Inflammatory macrophage treated with lipopolysaccharide for 1 hour (primary cell): ENCODE results near the gene CLEC2L.
"Not testable (repeated sequence)": the region's sequence is repeated elsewhere in the genome, so short reads cannot be mapped to it uniquely, and the experiment has no call there.

ENCODE experiments used
- DNase-seq, 2 donors: peaks; one replicate each; pipeline ENCODE4 v3.0.0-alpha.2; 2020 to 2022

The CLEC2L gene

DNA sequence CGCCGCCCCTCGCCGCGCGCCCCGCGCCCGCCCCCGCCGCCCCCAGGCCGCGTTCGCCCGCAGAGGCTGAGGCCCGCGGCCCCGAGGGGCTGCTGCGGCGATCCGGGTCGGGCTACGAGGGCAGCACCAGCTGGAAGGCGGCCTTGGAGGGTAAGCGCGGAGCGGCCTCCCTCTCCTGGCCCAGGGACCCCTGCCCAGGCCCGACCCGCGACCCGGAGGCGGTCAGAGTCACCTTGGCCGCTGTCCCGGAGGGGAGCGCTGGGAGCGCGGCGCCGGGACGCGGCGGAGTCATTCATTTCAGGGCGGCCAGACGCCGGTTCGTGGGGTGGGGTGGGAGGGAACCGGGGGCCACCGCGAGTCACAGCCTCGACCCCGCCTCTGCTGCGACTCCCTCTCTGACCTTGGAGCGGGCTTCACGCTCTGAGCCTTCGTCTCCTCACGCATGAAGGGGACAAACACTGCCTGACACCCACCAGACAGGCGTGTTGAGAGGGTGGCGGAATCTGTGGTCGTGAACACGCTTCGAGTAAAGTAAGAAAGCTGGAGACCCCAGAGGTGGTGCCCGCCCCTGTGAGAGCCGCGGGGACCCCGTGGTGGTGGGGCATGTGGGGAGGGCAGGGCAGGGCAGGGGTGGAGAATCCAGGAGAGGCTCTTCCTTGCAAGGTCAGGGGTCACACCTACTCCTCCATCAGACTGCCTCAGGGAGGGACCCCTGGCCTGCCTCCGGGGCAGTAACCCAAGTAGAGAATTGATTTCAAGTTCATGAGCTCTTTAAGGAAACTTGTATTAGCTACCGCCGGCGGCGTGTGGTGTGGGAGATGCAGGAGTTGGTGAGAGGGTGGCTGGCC, 707 bp downstream of the CLEC2L start:
- no peak for DNase-seq

GRCh38 chr7:139525239-139525638, 1.8 kb downstream of the CLEC2L start:
- DNase-seq, result no peak

DNA sequence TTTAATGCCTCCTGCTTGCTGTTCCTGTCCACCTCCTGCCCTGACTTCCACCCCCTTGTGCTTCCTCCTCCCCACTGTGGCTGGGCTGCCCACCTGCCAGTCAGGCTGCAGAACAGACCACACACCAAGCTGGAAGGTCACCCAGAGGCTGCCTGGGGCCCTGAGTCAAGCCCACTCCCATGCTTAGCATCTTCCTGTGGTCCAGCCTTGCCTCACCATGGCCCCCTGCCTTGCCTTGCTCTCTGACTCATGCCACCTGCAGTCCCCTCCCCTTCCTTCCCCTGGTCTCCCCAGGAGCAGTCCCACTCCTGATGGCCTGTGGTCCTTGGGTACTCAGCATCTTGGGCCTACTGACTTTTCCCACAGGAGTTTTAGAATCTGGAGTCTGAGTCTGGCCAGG, 2.3 kb downstream of the CLEC2L start:
- no peak for DNase-seq

GRCh38 chr7:139526578-139527544, 3.4 kb downstream of the CLEC2L start:
- DNase-seq, result no peak

- DNase-seq, result no peak
Observed at GRCh38 chr7:139531094-139531493, 7.6 kb downstream of the CLEC2L start.

DNA sequence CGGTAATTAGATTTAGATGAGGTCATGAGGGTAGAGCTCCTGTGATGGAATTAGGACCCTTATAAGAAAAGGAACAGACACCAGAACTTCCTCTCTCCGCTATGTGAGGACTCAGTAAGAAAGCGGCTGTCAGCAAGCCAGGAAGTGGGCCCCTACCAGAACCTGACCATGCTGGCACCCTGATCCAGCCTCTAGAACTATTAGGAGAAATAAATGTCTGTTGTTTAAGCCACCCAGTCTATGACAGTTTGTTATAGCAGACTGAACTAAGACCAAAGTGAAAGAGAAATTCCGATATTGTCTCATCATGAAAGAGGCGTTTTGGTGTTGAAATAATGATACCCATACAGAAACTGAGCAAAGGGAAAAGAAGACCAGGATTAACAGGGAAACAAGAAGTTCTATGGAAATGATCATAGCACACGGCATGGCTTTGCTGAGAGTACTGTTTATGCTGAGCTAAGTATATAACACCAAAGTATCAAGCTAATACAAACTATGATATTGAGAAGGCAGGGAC, 9.2 kb downstream of the CLEC2L start:
- DNase-seq, result peak; percentile 60 to 74

DNA sequence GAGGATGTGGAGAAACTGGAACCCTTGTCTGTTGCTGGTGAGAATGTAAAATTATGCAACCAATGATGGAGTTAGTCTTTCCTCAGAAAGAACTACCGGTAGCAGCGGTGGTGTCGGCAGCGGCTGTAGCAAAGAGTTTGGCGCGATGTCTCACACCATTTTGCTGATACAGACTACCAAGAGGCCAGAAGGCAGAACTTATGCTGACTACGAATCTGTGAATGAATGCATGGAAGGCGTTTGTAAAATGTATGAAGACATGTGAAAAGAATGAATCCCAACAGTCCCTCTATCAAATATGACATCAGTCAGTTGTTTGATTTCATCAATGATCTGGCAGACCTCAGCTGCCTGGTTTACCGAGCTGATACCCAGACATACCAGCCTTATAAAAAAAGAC, 10.6 kb downstream of the CLEC2L start:
- DNase-seq, result no peak

GRCh38 chr7:139534966-139535651, 11.6 kb downstream of the CLEC2L start:
- DNase-seq, result no peak

DNA sequence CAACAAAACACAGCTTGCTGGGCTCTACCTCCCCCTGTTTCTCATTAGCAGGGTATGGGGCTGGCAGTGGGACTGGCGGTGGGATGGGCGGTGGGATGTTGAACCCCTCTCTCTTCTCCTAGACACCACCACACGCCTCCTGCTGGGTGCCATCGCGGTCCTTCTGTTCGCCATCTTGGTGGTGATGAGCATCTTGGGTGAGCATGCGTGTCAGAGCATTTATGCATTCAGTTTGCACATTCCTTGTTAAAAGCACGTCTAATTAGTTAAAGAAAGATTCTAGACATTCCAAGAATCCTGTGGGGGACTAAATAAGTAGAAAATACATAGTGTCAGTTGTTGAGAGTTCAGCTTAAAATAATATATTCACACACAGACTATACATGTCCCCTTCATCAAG, 12.7 kb downstream of the CLEC2L start:
- DNase-seq, result no peak

DNA sequence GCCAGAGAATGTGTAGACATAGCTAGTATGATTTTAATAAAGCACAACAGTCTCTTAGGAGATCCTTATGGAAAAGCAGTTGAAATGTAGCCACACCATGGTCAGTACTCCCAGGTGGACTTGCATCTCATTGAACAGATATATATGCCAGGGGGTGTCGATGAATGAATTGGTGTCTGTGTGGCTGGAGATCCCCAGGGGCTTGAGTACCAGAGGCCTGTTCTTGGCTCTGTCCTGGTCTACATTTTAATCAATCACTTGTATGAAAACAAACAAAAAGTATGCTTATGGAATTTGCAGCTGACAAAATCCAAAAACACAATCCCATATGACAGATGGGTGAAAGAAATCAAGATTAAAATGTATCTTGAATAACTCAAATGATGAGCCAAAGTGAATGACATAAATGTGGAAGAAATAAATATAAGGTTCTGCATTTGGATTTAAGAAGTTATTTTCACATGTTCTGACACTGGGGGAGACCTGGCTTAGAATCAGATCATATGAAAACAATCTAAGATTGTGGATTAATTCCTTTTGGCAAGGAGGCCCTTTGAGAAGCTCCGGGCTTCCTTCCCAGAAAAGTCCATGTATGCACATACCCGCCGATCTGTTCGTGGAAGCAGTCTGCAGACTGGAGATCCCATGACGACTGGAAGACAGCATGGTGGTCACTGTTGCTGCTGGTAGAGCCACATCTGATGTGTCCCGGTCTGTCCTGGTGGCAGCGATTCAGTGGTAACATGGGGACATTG, 15.6 kb downstream of the CLEC2L start:
- no peak for DNase-seq

DNA sequence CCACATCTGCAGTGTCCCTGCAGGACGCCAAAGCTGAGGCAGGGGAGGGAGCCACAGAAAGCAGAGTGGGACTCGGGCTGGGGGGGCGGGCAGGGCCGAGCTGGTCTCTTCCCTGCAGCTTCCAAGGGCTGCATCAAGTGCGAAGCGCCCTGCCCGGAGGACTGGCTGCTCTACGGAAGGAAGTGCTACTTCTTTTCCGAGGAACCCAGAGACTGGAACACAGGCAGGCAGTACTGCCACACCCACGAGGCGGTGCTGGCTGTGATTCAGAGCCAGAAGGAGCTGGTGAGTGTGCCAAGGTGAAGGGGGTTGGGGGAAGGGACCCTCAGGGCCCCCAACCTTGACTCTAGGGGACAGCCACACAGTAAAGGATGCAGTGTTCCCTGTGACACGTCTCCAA, 16.7 kb downstream of the CLEC2L start:
- DNase-seq, result no peak

GRCh38 chr7:139541600-139542307, 18.3 kb downstream of the CLEC2L start:
- DNase-seq, result no peak

DNA sequence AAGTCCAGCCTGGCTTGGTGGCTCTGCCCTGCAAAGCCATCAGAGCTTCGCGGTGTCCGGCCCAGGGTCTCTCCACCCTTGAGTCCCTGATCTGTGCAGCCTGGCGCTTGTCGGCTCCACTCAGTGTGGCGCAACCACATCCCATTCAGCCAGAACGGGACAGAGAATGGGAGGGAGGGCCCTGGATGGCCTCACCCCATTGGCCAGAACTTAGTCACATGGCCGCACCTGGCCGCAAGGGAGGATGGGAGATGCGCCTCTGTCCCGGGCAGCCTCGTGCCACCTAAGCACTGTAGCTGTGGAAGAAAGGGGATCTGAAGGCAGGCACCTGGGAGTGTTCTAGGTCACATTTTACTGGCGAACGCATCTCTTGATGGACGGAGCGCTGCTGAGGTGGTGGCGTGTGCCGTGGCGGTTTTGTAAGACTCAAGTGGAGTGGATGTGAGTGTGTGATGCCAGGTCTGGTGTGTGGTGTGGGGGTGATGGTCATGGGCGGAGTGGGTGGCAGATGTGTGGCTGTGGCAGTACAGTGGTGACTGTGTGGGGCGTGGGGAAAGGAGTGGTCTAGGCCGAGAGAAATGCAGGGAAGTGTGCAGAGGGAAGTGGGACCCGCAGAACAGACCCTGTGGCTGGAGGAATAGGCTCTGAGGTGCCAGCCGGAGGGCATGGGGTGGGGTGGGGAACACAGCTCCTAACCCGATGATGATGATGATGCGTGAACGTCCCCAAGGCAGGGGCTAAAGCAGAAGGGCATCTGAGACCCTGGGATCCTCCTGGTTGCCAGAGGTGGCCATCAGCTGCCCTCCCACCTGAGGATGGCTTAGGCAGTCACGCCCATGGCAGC, 19.0 kb downstream of the CLEC2L start:
- DNase-seq, result no peak

- peak; percentile 15 to 26 for DNase-seq
Observed at GRCh38 chr7:139543801-139544603, 20.5 kb downstream of the CLEC2L start.

- DNase-seq, result no peak
Observed at GRCh38 chr7:139544645-139545044, 21.2 kb downstream of the CLEC2L start.

- peak in 1 of 2 donors; percentile 27 for DNase-seq
Observed at GRCh38 chr7:139548302-139549028, 25.0 kb downstream of the CLEC2L start.

DNA sequence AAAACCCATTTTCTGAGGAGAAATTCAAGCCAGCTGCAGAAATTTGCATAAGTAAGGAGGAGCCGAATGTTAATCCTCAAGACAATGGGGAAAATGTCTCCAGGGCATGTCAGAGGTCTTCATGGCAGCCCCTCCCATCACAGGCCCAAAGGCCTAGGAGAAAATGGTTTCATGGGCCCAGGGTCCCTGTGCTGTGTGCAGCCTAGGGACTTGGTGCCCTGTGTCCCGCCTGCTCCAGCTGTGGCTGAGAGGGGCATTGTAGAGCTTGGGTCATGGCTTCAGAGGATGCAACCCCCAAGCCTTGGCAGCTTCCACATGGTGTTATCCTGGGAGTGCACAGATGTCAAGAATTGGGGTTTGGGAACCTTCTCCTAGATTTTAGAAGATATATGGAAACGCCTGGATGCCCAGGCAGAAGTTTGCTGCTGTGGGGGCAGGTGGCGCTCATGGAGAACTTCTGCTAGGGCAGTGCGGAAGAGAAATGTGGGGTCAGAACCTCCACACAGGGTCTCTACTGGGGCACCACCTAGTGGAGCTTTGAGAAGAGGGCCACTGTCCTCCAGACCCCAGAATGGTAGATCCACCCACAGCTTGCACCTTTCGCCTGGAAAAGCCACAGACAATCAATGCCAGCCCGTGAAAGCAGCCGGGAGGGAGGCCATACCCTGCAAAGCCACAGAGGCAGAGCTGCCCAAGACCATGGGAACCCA, 30.7 kb downstream of the CLEC2L start:
- DNase-seq, result not testable (repeated sequence)
